DOHH2 (cell line): ENCODE data around the gene EZH1.

Experiments
- H3F3A ChIP-seq: fragments of 200-600 bp; sonication (generic), shearing (Covaris generic); 2 replicates; pipeline ENCODE4 v1.6.0; 2016; ENCODE audit warnings: antibody characterized with exemption, mild to moderate bottlenecking; ENCODE audit not compliant: control insufficient read depth, insufficient read depth
- H3K27ac ChIP-seq: fragments of 200-600 bp; sonication (generic); 2 replicates; pipeline ENCODE4 v1.5.1; 2014; ENCODE audit warnings: low read depth, mild to moderate bottlenecking, low read length, moderate library complexity
- H3K27me3 ChIP-seq: fragments of 200-600 bp; sonication (generic); 2 replicates; pipeline ENCODE4 v1.6.1; 2014; ENCODE audit warnings: mild to moderate bottlenecking, low read length, mixed read lengths; ENCODE audit not compliant: control insufficient read depth
- H3K36me3 ChIP-seq: fragments of 200-600 bp; sonication (generic); 2 replicates; pipeline ENCODE4 v1.6.1; 2014; ENCODE audit warnings: mild to moderate bottlenecking, low read length, moderate library complexity, mixed read lengths; ENCODE audit not compliant: control insufficient read depth
- H3K4me1 ChIP-seq: fragments of 200-600 bp; sonication (generic); 2 replicates; pipeline ENCODE4 v1.6.1; 2014; ENCODE audit warnings: mild to moderate bottlenecking, low read length, mixed read lengths; ENCODE audit not compliant: control insufficient read depth
- H3K4me2 ChIP-seq: fragments of 200-600 bp; sonication (generic); 2 replicates; pipeline ENCODE4 v1.6.0; 2014; ENCODE audit warnings: mild to moderate bottlenecking, low read length, moderate library complexity
- H3K4me3 ChIP-seq: fragments of 200-600 bp; sonication (generic); 2 replicates; pipeline ENCODE4 v1.5.1; 2014; ENCODE audit warnings: mild to moderate bottlenecking, low read length, mixed read lengths
- H3K79me2 ChIP-seq: fragments of 200-600 bp; sonication (generic); 2 replicates; pipeline ENCODE4 v1.6.1; 2014; ENCODE audit warnings: mild to moderate bottlenecking, low read length, mixed read lengths; ENCODE audit not compliant: control insufficient read depth
- H3K9me2 ChIP-seq: fragments of 200-600 bp; sonication (generic); replicated peaks from 2 replicates; pipeline ENCODE4 v1.6.1; 2014; ENCODE audit warnings: mild to moderate bottlenecking, low read length, mixed read lengths; ENCODE audit not compliant: control insufficient read depth
- H3K9me3 ChIP-seq: fragments of 200-600 bp; sonication (generic); 2 replicates; pipeline ENCODE4 v1.6.1; 2014; ENCODE audit warnings: antibody characterized with exemption, low read length, mixed read lengths; ENCODE audit not compliant: control insufficient read depth, insufficient read depth
- H4K20me1 ChIP-seq: fragments of 200-600 bp; sonication (generic); 2 replicates; pipeline ENCODE4 v1.6.0; 2014; ENCODE audit warnings: low read depth, mild to moderate bottlenecking, antibody characterized with exemption, low read length, moderate library complexity; ENCODE audit not compliant: control insufficient read depth, insufficient read depth
- CTCF ChIP-seq: fragments of 200-600 bp; sonication (generic); IDR thresholded peaks from one replicate; pipeline ENCODE4 v1.5.1; 2014; ENCODE audit warnings: antibody characterized with exemption, mild to moderate bottlenecking, low read depth, low read length; ENCODE audit not compliant: poor library complexity, severe bottlenecking
- EZH2phosphoT487 ChIP-seq: fragments of 200-600 bp; sonication (generic); IDR thresholded peaks from 2 replicates; pipeline ENCODE4 v1.6.1; 2017; ENCODE audit warnings: borderline replicate concordance, mild to moderate bottlenecking, antibody characterized with exemption, low read length, moderate library complexity, mixed read lengths

EZH1 gene

GRCh38 chr17:42751628-42752027 lies 6.8 kb upstream of the EZH1 start:
- Histone ChIP-seq H3K79me2 (no peaks in the 10 kb centered on the region), H3K27me3 (peaks cover 18% of the 10 kb centered on the region), H3K4me2 (no peak overlapping the region), H3K9me3 (no peaks in the 10 kb centered on the region), H3F3A (no peaks in the 10 kb centered on the region), H3K36me3 (no peaks in the 10 kb centered on the region), H3K4me3 (no peak overlapping the region), H4K20me1 (no peaks in the 10 kb centered on the region), H3K9me2 (no peaks in the 10 kb centered on the region), H3K27ac (no peak overlapping the region), H3K4me1 (peaks cover 5% of the 10 kb centered on the region)
- TF ChIP-seq CTCF (no peak), EZH2phosphoT487 (no peak)

- Histone ChIP-seq H3K36me3 (no peaks in the 10 kb centered on the region), H3K27me3 (peaks cover 20% of the 10 kb centered on the region), H3K9me3 (no peaks in the 10 kb centered on the region), H3K9me2 (no peaks in the 10 kb centered on the region), H3F3A (no peaks in the 10 kb centered on the region), H3K79me2 (no peaks in the 10 kb centered on the region), H3K4me1 (peaks cover 5% of the 10 kb centered on the region), H3K4me3 (no peak overlapping the region), H3K4me2 (no peak overlapping the region), H4K20me1 (no peaks in the 10 kb centered on the region), H3K27ac (no peak overlapping the region)
- no peak for TF ChIP-seq CTCF
- no peak for TF ChIP-seq EZH2phosphoT487
These were observed 6.0 kb upstream of the EZH1 start for GRCh38 chr17:42750739-42751344.

- Histone ChIP-seq H3K4me3 (no peak overlapping the region), H3K79me2 (peaks cover 6% of the 10 kb centered on the region), H4K20me1 (no peaks in the 10 kb centered on the region), H3K9me2 (no peaks in the 10 kb centered on the region), H3K27ac (no peak overlapping the region), H3K36me3 (no peaks in the 10 kb centered on the region), H3K27me3 (peaks cover 19% of the 10 kb centered on the region), H3K4me1 (peaks cover 11% of the 10 kb centered on the region), H3F3A (no peaks in the 10 kb centered on the region), H3K9me3 (peaks cover 4% of the 10 kb centered on the region), H3K4me2 (no peak overlapping the region)
- TF ChIP-seq CTCF = no peak
- TF ChIP-seq EZH2phosphoT487 = no peak
These were observed 4.3 kb upstream of the EZH1 start for GRCh38 chr17:42748908-42749798.
